Neural progenitor cell (in vitro differentiated cells): Measurements from ENCODE around the gene KRTDAP. TPM values are rescaled to one million over a fixed set of nuclear protein-coding genes. Genes with fewer than 3 reads are reported as not detected.

ENCODE experiments used
- DNase-seq: peaks from one replicate; pipeline ENCODE4 v3.0.0-alpha.2; 2016; ENCODE audit warnings: low spot score
- H2AFZ ChIP-seq: fragments of 200-600 bp; sonication (generic); replicated peaks from 2 replicates; pipeline ENCODE4 v1.6.1; 2016; ENCODE audit warnings: antibody characterized with exemption
- H3F3A ChIP-seq: fragments of 200-600 bp; sonication (generic); 2 replicates; pipeline ENCODE4 v1.6.1; 2016; ENCODE audit warnings: antibody characterized with exemption, low read depth
- H3K27ac ChIP-seq: fragments of 200-600 bp; sonication (generic); 2 replicates; pipeline ENCODE4 v1.5.1; 2016; ENCODE audit warnings: mild to moderate bottlenecking
- H3K27me3 ChIP-seq: fragments of 200-600 bp; sonication (generic); 2 replicates; pipeline ENCODE4 v1.6.1; 2016; ENCODE audit warnings: mild to moderate bottlenecking, moderate library complexity
- H3K36me3 ChIP-seq: fragments of 200-600 bp; sonication (generic); 2 replicates; pipeline ENCODE4 v1.5.1; 2016
- H3K4me1 ChIP-seq: fragments of 200-600 bp; sonication (generic); 2 replicates; pipeline ENCODE4 v1.6.1; 2016; ENCODE audit warnings: mixed run types
- H3K4me2 ChIP-seq: fragments of 200-600 bp; sonication (generic); 2 replicates; pipeline ENCODE4 v1.6.1; 2016
- H3K4me3 ChIP-seq: fragments of 200-600 bp; sonication (generic); 2 replicates; pipeline ENCODE4 v1.5.1; 2016
- H3K79me2 ChIP-seq: fragments of 200-600 bp; sonication (generic); 2 replicates; pipeline ENCODE4 v1.6.1; 2016; ENCODE audit warnings: low read depth
- H3K9ac ChIP-seq: fragments of 200-600 bp; sonication (generic); 2 replicates; pipeline ENCODE4 v1.6.1; 2016
- H3K9me3 ChIP-seq: fragments of 200-600 bp; sonication (generic); 2 replicates; pipeline ENCODE4 v1.5.1; 2016; ENCODE audit warnings: low read depth
- H4K20me1 ChIP-seq: fragments of 200-600 bp; sonication (generic); 2 replicates; pipeline ENCODE4 v1.6.1; 2016; ENCODE audit warnings: low read depth
- H3K27ac Mint-ChIP-seq: 3 replicates; pipeline ENCODE4 v1.8.0; 2021; ENCODE audit warnings: mixed read lengths
- H3K27me3 Mint-ChIP-seq: 2 replicates; pipeline ENCODE4 v1.8.0; 2022; ENCODE audit warnings: low read depth, mild to moderate bottlenecking, inconsistent platforms, moderate library complexity, mixed read lengths; ENCODE audit not compliant: insufficient read depth
- H3K36me3 Mint-ChIP-seq: 3 replicates; pipeline ENCODE4 v1.8.0; 2021; ENCODE audit warnings: mixed read lengths
- H3K4me1 Mint-ChIP-seq: 3 replicates; pipeline ENCODE4 v1.8.0; 2021; ENCODE audit warnings: mixed read lengths
- H3K4me3 Mint-ChIP-seq: 3 replicates; pipeline ENCODE4 v1.8.0; 2021; ENCODE audit warnings: mild to moderate bottlenecking, moderate library complexity, mixed read lengths
- H3K9me3 Mint-ChIP-seq: 3 replicates; pipeline ENCODE4 v1.8.0; 2020; ENCODE audit warnings: mixed read lengths
- EZH2 ChIP-seq: fragments of 200-600 bp; sonication (generic); IDR thresholded peaks from 2 replicates; pipeline ENCODE4 v1.6.1; 2017; ENCODE audit warnings: antibody characterized with exemption, mild to moderate bottlenecking, moderate library complexity
- EZH2phosphoT487 ChIP-seq: fragments of 200-600 bp; sonication (generic); IDR thresholded peaks from 2 replicates; pipeline ENCODE4 v1.6.1; 2017; ENCODE audit warnings: antibody characterized with exemption
- total RNA-seq: library from RNA; depleted of rRNA; stranded (reverse); fragments of >200 nt; gene quantifications from 2 replicates; pipeline ENCODE4 v1.2.3, GENCODE V29; 2015; ENCODE audit warnings: low replicate concordance
- TF ChIP-seq, protein P1 (sequence below): fragments of 200-600 bp; sonication (generic); IDR thresholded peaks from 2 replicates; pipeline ENCODE4 v1.5.1; 2017; ENCODE audit warnings: antibody characterized with exemption, mild to moderate bottlenecking

KRTDAP gene
- total RNA-seq, 1 donor from 2014 or later = not detected

DNA sequence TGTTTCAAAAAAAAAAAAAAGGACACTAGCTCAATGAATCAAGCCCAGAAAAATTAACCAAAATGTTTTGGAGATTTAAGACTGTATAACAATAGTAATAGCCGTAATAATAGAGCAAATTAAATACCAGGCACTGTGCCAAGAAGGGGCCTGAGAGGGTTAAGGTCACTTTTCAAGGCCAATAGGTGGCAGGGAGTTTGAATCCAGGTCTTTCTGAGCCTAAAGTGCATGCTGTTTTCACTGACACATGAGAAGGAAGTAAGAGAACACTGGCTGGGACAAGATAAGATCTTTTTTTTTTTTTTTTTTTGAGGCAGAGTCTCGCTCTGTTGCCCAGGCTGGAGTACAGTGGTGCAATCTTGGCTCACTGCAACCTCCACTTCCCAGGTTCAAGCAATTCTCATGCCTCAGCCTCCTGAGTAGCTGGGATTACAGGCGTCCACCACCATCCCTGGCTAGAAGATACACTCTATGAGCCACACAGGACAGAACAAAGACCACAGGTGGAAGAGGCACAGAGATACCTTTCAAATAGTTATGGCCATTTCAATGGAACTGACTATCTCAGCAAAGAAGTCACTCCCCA lies 34.6 kb downstream of the KRTDAP start:
- Mint-ChIP-seq H3K27me3 (no peaks in the 10 kb centered on the region), H3K36me3 (no peaks in the 10 kb centered on the region), H3K4me3 (no peak overlapping the region), H3K27ac (no peak overlapping the region), H3K9me3 (no peaks in the 10 kb centered on the region), H3K4me1 (peaks cover 7% of the 10 kb centered on the region)
- Histone ChIP-seq H3K79me2 (no peaks in the 10 kb centered on the region), H2AFZ (no peak overlapping the region), H3F3A (no peaks in the 10 kb centered on the region), H3K4me2 (no peak overlapping the region), H3K27ac (no peak overlapping the region), H3K4me1 (no peaks in the 10 kb centered on the region), H3K36me3 (no peaks in the 10 kb centered on the region), H4K20me1 (no peaks in the 10 kb centered on the region), H3K9me3 (no peaks in the 10 kb centered on the region), H3K9ac (no peak overlapping the region), H3K4me3 (no peak overlapping the region), H3K27me3 (no peaks in the 10 kb centered on the region)
- TF ChIP-seq, protein P1, sequence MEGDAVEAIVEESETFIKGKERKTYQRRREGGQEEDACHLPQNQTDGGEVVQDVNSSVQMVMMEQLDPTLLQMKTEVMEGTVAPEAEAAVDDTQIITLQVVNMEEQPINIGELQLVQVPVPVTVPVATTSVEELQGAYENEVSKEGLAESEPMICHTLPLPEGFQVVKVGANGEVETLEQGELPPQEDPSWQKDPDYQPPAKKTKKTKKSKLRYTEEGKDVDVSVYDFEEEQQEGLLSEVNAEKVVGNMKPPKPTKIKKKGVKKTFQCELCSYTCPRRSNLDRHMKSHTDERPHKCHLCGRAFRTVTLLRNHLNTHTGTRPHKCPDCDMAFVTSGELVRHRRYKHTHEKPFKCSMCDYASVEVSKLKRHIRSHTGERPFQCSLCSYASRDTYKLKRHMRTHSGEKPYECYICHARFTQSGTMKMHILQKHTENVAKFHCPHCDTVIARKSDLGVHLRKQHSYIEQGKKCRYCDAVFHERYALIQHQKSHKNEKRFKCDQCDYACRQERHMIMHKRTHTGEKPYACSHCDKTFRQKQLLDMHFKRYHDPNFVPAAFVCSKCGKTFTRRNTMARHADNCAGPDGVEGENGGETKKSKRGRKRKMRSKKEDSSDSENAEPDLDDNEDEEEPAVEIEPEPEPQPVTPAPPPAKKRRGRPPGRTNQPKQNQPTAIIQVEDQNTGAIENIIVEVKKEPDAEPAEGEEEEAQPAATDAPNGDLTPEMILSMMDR = no peak
- no peak for TF ChIP-seq EZH2phosphoT487
- no peak for TF ChIP-seq EZH2
- no peak for DNase-seq

DNA sequence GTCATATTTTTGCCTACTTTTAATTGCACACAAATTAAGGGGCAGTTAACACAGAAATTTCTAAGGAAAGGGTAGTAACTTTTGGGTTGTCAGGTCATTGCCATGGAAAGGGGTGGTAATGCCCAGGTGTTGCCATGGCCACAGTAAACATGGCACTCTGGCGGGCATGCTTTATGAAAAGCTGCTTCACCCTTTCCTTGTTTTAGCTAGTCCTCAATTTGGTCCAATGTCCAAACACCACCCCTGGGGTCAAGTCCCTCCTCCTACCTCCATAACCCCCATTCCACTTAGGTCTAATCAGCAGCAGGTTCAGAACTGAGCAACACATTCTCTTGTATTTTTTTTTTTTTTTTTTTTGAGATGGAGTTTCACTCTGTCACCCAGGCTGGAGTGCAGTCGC lies 35.6 kb downstream of the KRTDAP start:
- no peak overlapping the region for H2AFZ ChIP-seq
- H3K4me1 ChIP-seq = no peaks in the 10 kb centered on the region
- no peak overlapping the region for H3K9ac ChIP-seq
- H3K36me3 ChIP-seq = no peaks in the 10 kb centered on the region
- Mint-ChIP-seq H3K27me3 (peaks cover 3% of the 10 kb centered on the region), H3K4me1 (peaks cover 4% of the 10 kb centered on the region), H3K9me3 (no peaks in the 10 kb centered on the region), H3K27ac (no peak overlapping the region), H3K4me3 (no peak overlapping the region), H3K36me3 (no peaks in the 10 kb centered on the region)
- H4K20me1 ChIP-seq = no peaks in the 10 kb centered on the region
- TF ChIP-seq, protein P1 = no peak
- H3K79me2 ChIP-seq = no peaks in the 10 kb centered on the region
- H3K4me3 ChIP-seq = no peak overlapping the region
- no peak overlapping the region for H3K27ac ChIP-seq
- DNase-seq = no peak
- H3K27me3 ChIP-seq = no peaks in the 10 kb centered on the region
- H3K9me3 ChIP-seq = no peaks in the 10 kb centered on the region
- no peak overlapping the region for H3K4me2 ChIP-seq
- no peaks in the 10 kb centered on the region for H3F3A ChIP-seq

DNA sequence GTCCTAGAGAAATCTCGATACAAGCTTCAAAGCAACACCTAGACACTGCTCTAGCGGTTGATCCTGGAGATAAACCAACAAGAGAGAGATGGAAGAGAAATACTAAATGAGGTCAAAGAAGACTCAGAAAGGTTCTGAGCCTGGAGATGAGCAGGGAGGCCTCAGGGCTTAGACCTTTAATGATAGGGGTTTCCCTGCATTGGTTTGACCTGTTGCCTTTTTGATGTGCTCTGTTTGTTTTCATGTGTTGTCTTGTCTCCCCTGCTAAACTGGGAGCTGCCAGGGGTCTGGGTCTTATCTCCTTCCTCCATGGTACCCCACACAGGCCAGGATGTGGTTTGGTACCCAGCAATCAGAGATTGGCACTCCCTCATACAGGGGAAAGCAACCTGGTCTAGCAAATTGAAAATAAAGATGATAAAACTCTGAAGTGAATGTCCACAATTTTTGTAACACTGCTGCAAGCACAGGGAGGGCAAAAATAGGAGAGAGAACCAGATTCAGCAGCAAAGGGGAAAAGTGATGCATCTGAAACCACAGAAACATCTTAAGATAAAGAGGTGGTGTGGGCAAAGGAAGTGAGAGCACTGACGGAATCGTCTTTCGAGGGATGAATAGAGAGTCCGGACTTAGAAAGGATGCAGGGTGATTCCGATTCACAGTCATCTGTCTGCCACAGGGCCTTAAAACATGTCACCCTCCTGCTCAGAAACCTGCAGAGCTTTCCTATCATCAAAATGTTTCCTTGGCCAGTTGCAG lies 38.7 kb downstream of the KRTDAP start:
- Histone ChIP-seq H3F3A (no peaks in the 10 kb centered on the region), H2AFZ (no peak overlapping the region), H3K27ac (no peak overlapping the region), H3K4me1 (no peaks in the 10 kb centered on the region), H3K9ac (no peak overlapping the region), H3K4me3 (no peak overlapping the region), H3K79me2 (no peaks in the 10 kb centered on the region), H3K27me3 (no peaks in the 10 kb centered on the region), H3K4me2 (no peak overlapping the region), H4K20me1 (no peaks in the 10 kb centered on the region), H3K9me3 (no peaks in the 10 kb centered on the region), H3K36me3 (no peaks in the 10 kb centered on the region)
- Mint-ChIP-seq H3K4me3 (no peak overlapping the region), H3K27ac (no peak overlapping the region), H3K4me1 (no peaks in the 10 kb centered on the region), H3K9me3 (no peaks in the 10 kb centered on the region), H3K36me3 (no peaks in the 10 kb centered on the region), H3K27me3 (peaks cover 7% of the 10 kb centered on the region)
- no peak for DNase-seq
- TF ChIP-seq EZH2 (no peak), EZH2phosphoT487 (no peak)
- TF ChIP-seq, protein P1 = no peak
